Measurements from ENCODE around the gene IGFL2. TPM values are rescaled to one million over a fixed set of nuclear protein-coding genes. Genes with fewer than 3 reads are reported as not detected.
A peak's percentile ranks its signal among the peaks of the same experiment; 100 is the strongest.

Gene IGFL2
- polyA plus RNA-seq, 3 donors: not detected

- Histone ChIP-seq H3K4me1 (ENCODE audit: control insufficient read depth in 1 of 2, insufficient read depth in 2 of 2, low read length in 2 of 2) (peaks cover 31 to 34% of the 10 kb centered on the region in 2 donors), H3K27ac (ENCODE audit: low read depth in 1 of 2, low read length in 2 of 2) (peak overlapping the region; percentile 91 to 96), H3K4me2 (replicated peaks; ENCODE audit: extremely low read depth, low read length, poor library complexity, severe bottlenecking) (peak overlapping the region; percentile 45), H3K79me2 (ENCODE audit: insufficient read depth, low read length) (no peaks in the 10 kb centered on the region), H4K20me1 (ENCODE audit: insufficient read depth, low read length) (no peaks in the 10 kb centered on the region), H3K36me3 (replicated peaks in 1 of 2; ENCODE audit: control insufficient read depth in 1 of 2, insufficient read depth in 2 of 2, low read length in 2 of 2) (no peaks in the 10 kb centered on the region), H2AFZ (ENCODE audit: insufficient read depth, low read depth, low read length, poor library complexity, severe bottlenecking) (no peak overlapping the region), H3K9me3 (replicated peaks in 1 of 2; ENCODE audit: control insufficient read depth in 1 of 2, insufficient read depth in 1 of 2, low read length in 2 of 2) (no peaks in the 10 kb centered on the region), H3K9ac (ENCODE audit: insufficient read depth, low read length, poor library complexity, severe bottlenecking) (peak overlapping the region; percentile 70), H3K4me3 (replicated peaks in 1 of 3; ENCODE audit: low read depth in 2 of 3, low read length in 3 of 3) (peak overlapping the region; percentile 2 to 32 (median 9)), H3K27me3 (ENCODE audit: control insufficient read depth in 2 of 2, insufficient read depth in 2 of 2, low read length in 2 of 2) (peaks cover 0 to 2% of the 10 kb centered on the region in 2 donors)
- H3K4me3 Mint-ChIP-seq: peak overlapping the region; percentile 71 to 83
- H3K27me3 Mint-ChIP-seq (ENCODE audit: low read depth in 3 of 3): peaks cover 18 to 27% (median 26%) of the 10 kb centered on the region in 3 donors
- no peaks in the 10 kb centered on the region for H3K36me3 Mint-ChIP-seq
- WGBS (ENCODE audit: insufficient coverage): 3% methylated on average over 6 of the region's 11 CpGs
- intact Hi-C loops (cut with micrococcal nuclease): loop anchor here in 1 of 2 donors (10.0 kb wide), 1 partner anchor 178 kb away; no protein-coding TSS in a partner anchor
- H3K27ac Mint-ChIP-seq: peak overlapping the region; percentile 98 to 100 (median 99)
- H3K9me3 Mint-ChIP-seq: peaks cover 0 to 2% (median 0%) of the 10 kb centered on the region in 7 donors
- peak; percentile 95 to 98 (median 96) for DNase-seq
- TF ChIP-seq CTCF (IDR thresholded peaks at IDR 0.05): no peak
- H3K4me1 Mint-ChIP-seq: peaks cover 38% of the 10 kb centered on the region
These were observed 45.1 kb downstream of the IGFL2 start for GRCh38 chr19:46192992-46193650.

- peak overlapping the region in 1 of 2 donors; percentile 83 for H3K4me3 Mint-ChIP-seq
- Histone ChIP-seq H3K36me3 (replicated peaks in 1 of 2; ENCODE audit: control insufficient read depth in 1 of 2, insufficient read depth in 2 of 2, low read length in 2 of 2) (no peaks in the 10 kb centered on the region), H3K79me2 (ENCODE audit: insufficient read depth, low read length) (no peaks in the 10 kb centered on the region), H3K27me3 (ENCODE audit: control insufficient read depth in 2 of 2, insufficient read depth in 2 of 2, low read length in 2 of 2) (peaks cover 0 to 1% of the 10 kb centered on the region in 2 donors), H3K4me1 (ENCODE audit: control insufficient read depth in 1 of 2, insufficient read depth in 2 of 2, low read length in 2 of 2) (peaks cover 31 to 34% of the 10 kb centered on the region in 2 donors), H2AFZ (ENCODE audit: insufficient read depth, low read depth, low read length, poor library complexity, severe bottlenecking) (no peak overlapping the region), H3K9ac (ENCODE audit: insufficient read depth, low read length, poor library complexity, severe bottlenecking) (peak overlapping the region; percentile 70), H3K4me3 (replicated peaks in 1 of 3; ENCODE audit: low read depth in 2 of 3, low read length in 3 of 3) (peak overlapping the region in 1 of 3 experiments; percentile 32), H3K27ac (ENCODE audit: low read depth in 1 of 2, low read length in 2 of 2) (peak overlapping the region; percentile 91 to 96), H4K20me1 (ENCODE audit: insufficient read depth, low read length) (no peaks in the 10 kb centered on the region), H3K9me3 (replicated peaks in 1 of 2; ENCODE audit: control insufficient read depth in 1 of 2, insufficient read depth in 1 of 2, low read length in 2 of 2) (no peaks in the 10 kb centered on the region), H3K4me2 (replicated peaks; ENCODE audit: extremely low read depth, low read length, poor library complexity, severe bottlenecking) (peak overlapping the region; percentile 26)
- H3K36me3 Mint-ChIP-seq: no peaks in the 10 kb centered on the region
- peak overlapping the region; percentile 98 to 100 (median 99) for H3K27ac Mint-ChIP-seq
- intact Hi-C loops (cut with micrococcal nuclease): loop anchor here in 1 of 2 donors (10.0 kb wide), 1 partner anchor 179 kb away; no protein-coding TSS in a partner anchor
- WGBS (ENCODE audit: insufficient coverage): 83% methylated on average over 2 of the region's 4 CpGs
- peaks cover 0 to 2% (median 0%) of the 10 kb centered on the region in 7 donors for H3K9me3 Mint-ChIP-seq
- peaks cover 18 to 22% (median 21%) of the 10 kb centered on the region in 3 donors for H3K27me3 Mint-ChIP-seq (ENCODE audit: low read depth in 3 of 3)
- H3K4me1 Mint-ChIP-seq: peaks cover 38% of the 10 kb centered on the region
- no peak for DNase-seq
- no peak for TF ChIP-seq CTCF (IDR thresholded peaks at IDR 0.05)
These were observed 45.6 kb downstream of the IGFL2 start for GRCh38 chr19:46193678-46194077.

All from CD14-positive monocyte (primary cell).